ENCODE data around the gene AQR. TPM values are rescaled to one million over a fixed set of nuclear protein-coding genes. Genes with fewer than 3 reads are reported as not detected.

AQR gene
- total and polyA plus RNA-seq, 10 of the 15 experiments (the other 5 are each of a cell fraction or from before 2014, with no cell fraction given), result 18.2 to 53.5 (median 32.6) TPM

GRCh38 chr15:34986326-34986725 lies 16.8 kb upstream of the AQR start (continued):
- no peak for TF ChIP-seq MYB (IDR thresholded peaks at IDR 0.05; ENCODE audit: borderline replicate concordance, low read depth, low read length)

DNA sequence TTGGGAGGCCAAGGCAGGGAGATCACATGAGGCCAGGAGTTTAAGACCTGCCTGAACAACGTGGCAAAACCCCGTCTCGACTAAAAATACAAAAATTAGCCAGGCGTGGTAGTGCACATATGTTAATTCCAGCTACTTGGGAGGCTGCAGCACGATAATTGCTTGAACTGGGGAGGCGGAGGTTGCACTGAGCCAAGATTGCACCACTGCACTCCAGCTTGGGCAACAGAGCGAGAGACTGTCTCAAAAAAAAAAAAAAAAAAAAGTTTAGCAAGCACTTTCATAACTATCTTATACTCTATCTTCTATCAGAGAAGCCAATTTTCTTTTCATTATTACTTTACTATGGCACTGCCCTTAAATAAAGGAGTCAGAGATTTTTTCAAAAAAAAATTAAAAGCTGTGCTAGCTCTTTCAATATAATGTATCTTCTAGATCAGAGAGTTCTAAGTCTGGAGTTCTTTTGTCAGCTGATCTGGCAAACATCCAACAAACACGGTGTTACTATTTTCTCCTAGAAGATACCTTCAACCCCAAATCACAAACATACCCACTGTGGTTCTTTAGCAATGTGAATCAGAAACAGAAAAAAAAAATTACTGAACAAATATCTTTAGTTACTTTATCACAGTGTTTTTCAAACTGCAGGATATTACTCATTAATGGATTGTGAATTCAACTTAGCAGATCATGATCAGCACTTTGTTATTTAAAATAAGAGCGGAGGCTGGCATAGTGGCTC lies 15.5 kb upstream of the AQR start:
- TF ChIP-seq RAD51 (IDR thresholded peaks at IDR 0.05) (0 out of 2 replicates have a peak, but pooled peaks have one; percentile 29), NR2C1 (IDR thresholded peaks at IDR 0.05) (no peak), RB1 (IDR thresholded peaks at IDR 0.05; ENCODE audit: borderline replicate concordance) (no peak)
- Histone ChIP-seq H3K9me3 (replicated peaks; ENCODE audit: control insufficient read depth, insufficient read depth, low read length) (no peaks in the 10 kb centered on the region), H4K20me1 (ENCODE audit: control insufficient read depth, insufficient read depth) (0 out of 2 replicates have a peak, but pooled peaks cover 5% of the 10 kb centered on the region), H3K27me3 (replicated peaks in 1 of 2; ENCODE audit: control insufficient read depth in 2 of 2, insufficient read depth in 2 of 2, low read length in 1 of 2) (no peaks in the 10 kb centered on the region), H3K36me3 (ENCODE audit: control insufficient read depth in 2 of 2, insufficient read depth in 2 of 2, low read length in 1 of 2) (peaks cover 0 to 18% of the 10 kb centered on the region in 2 experiments; a peak in 2 of 4 replicates), H3K4me1 (ENCODE audit: control insufficient read depth, insufficient read depth, low read length) (peaks cover 10% of the 10 kb centered on the region), H3K79me2 (ENCODE audit: control insufficient read depth, insufficient read depth, low read length) (peaks cover 46% of the 10 kb centered on the region), H2AFZ (ENCODE audit: control insufficient read depth, low read depth, low read length) (no peak overlapping the region), H3K9ac (ENCODE audit: control insufficient read depth, insufficient read depth, low read length) (no peak overlapping the region; the same call in 1 of the 2 replicates), H3K27ac (ENCODE audit: control insufficient read depth, insufficient read depth) (no peak overlapping the region; the same call in 1 of the 2 replicates), H3K4me2 (ENCODE audit: control insufficient read depth, insufficient read depth) (peak overlapping the region; percentile 44), H3K4me3 (peak overlapping the region; percentile 68)
- ATAC-seq, result no peak
- intact Hi-C loops (cut with micrococcal nuclease; ENCODE audit: unreplicated experiment), result loop anchor here (10.0 kb wide), 1 partner anchor 150 kb away; no protein-coding TSS in a partner anchor
- no peak for DNase-seq (ENCODE audit: low read depth, low spot score)
- 30% methylated on average over 9 of the region's 9 CpGs for WGBS (ENCODE audit: insufficient coverage, insufficient replicate concordance, low lambda C conversion rate, missing lambda C conversion rate)
- SMC1A ChIA-PET (ENCODE audit: uncharacterized antibody, unreplicated experiment), result interaction anchor here (0.6 to 1.1 kb wide), 2 partner anchors 10 to 15 kb away, joined by 3 read pairs; no protein-coding TSS in a partner anchor
- in situ Hi-C loops (cut with MboI), result no loop called here
- BruUV-seq (replicated peaks), result no TSS peak
- POLR2A ChIA-PET, result interaction anchor here (0.6 to 1.3 kb wide), 4 partner anchors 8 to 555 kb away, joined by 3 to 4 read pairs (median 4); no protein-coding TSS in a partner anchor
- RAD21 ChIA-PET (ENCODE audit: unreplicated experiment), result interaction anchor here (2.6 kb wide), 1 partner anchor 15 kb away, joined by 10 read pairs; the partner anchor contains the start of gene AQR
- FAIRE-seq, result no peak
- CTCF ChIA-PET, result interaction anchor here (1.7 to 9.3 kb wide), 3 partner anchors 9 to 15 kb away, joined by 7 to 81 read pairs (median 8); partner anchors contain the start of gene AQR

All from GM12878 (cell line).